ENCODE results near the gene PNPLA7. TPM values are rescaled to one million over a fixed set of nuclear protein-coding genes. Genes with fewer than 3 reads are reported as not detected.

The PNPLA7 gene
- total RNA-seq, 1 experiment from 2014 or later, result 1.8 TPM

DNA sequence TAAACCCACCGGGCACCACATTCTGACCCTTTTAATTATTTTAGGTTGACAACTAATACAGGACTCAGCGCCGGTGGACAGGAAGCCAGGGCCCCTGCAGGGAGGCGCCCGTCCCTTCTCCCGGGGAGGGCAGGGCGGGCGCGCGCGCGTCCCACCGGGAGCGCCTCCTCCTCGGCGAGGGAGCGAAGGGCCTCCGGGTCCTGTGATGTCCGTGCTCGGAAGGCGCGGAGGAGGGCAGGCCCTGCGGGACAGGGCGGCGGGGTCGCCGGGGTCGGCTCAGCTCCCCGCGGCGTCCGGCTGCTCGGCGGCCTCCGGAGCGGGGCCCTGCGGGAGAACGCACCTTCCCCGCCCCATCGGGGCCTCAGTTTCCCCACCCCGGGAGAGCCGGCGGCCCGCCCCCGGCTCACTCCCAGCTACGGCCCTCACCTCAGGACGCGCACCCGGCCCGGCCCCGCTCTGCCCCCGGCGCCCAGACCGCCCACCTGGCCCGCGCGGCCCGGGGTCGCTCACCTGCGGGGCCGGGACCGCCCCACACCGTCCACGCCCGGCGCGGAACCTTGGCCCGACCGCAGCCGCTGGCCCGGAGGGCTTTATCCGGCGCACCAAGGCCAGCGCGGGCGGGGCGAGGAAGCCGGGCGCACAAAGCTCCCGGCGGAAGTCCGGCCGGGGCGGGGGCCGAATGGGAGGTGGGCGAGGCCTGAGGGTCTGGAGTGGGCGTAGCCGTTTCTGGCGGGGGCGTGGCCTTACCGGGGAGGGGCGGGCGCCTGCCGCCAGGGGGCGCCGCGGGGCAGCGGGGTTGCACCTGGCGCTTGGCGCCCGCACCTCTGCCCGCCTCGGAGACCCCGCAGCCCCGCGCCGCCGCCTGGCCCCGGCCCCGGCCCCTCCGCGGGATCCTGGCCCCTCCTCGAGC is 127.3 kb downstream of the PNPLA7 start, which contains the start of the genes EXD3 and NOXA1:
Gene EXD3 (minus strand): TSS at position 559 of the 910 bp plus-strand sequence. CDS start 27,805 bp downstream, outside the sequence.
Gene NOXA1 (plus strand): TSS at position 790 of the 910 bp plus-strand sequence. CDS start 137 bp downstream, outside the sequence.
- Histone ChIP-seq H3K9me3 (ENCODE audit: control insufficient read depth in 1 of 2, insufficient read depth in 1 of 2, low read depth in 1 of 2, low read length in 2 of 2) (no peaks in the 10 kb centered on the region), H2AFZ (ENCODE audit: low read depth, low read length, poor library complexity, severe bottlenecking) (no peak within 1 kb of the TSS), H3K9me2 (ENCODE audit: insufficient read depth) (no peaks in the 10 kb centered on the region), H3K79me2 (ENCODE audit: insufficient read depth, low read length) (peaks cover 40% of the 10 kb centered on the region), H4K20me1 (ENCODE audit: insufficient read depth) (no peaks in the 10 kb centered on the region), H3K4me2 (ENCODE audit: low read length) (peak within 1 kb of the TSS; percentile 100), H3K27ac (ENCODE audit: low read depth, low read length) (peak within 1 kb of the TSS; percentile 99), H3K4me3 (replicated peaks in 1 of 2; ENCODE audit: low read depth in 1 of 2, low read length in 2 of 2) (peak within 1 kb of the TSS; percentile 74 to 79), H3K36me3 (ENCODE audit: control insufficient read depth in 1 of 2, insufficient read depth in 2 of 2, low read length in 2 of 2) (no peaks in the 10 kb centered on the region; a peak in 1 of 4 replicates), H3K27me3 (ENCODE audit: insufficient read depth, low read length) (no peaks in the 10 kb centered on the region), H3K4me1 (ENCODE audit: control insufficient read depth in 1 of 2, insufficient read depth in 2 of 2, low read length in 2 of 2) (peaks cover 21 to 29% of the 10 kb centered on the region in 2 experiments), H3K9ac (ENCODE audit: low read length) (peak within 1 kb of the TSS; percentile 92)
- ChIA-PET POLR2A (interaction anchor here (0.6 to 2.1 kb wide), 2 partner anchors 10 to 304 kb away, joined by 3 to 10 read pairs; no protein-coding TSS in a partner anchor), RAD21 (ENCODE audit: low non-redundant PET in 1 of 2, low total read pairs in 2 of 2, uncharacterized antibody in 2 of 2, unreplicated experiment in 2 of 2) (interaction anchor here (0.6 to 1.3 kb wide), 5 partner anchors 14 to 145 kb away, joined by 3 to 14 read pairs (median 6); partner anchors contain the start of gene TOR4A (in 1 of the 2)), CTCF (interaction anchor here (0.6 to 2.1 kb wide), 16 partner anchors 11 to 346 kb away, joined by 3 to 10 read pairs (median 5); partner anchors contain the start of genes MAN1B1, NRARP and UAP1L1)
- TF ChIP-seq YY1 (IDR thresholded peaks at IDR 0.05; ENCODE audit: extremely low read depth, insufficient replicate concordance, low read depth, low read length) (peak; percentile 86), EGR1 (IDR thresholded peaks at IDR 0.05; ENCODE audit: low read depth) (no peak), SIN3A (IDR thresholded peaks at IDR 0.05; ENCODE audit: low read depth) (no peak), TCF7L2 (IDR thresholded peaks at IDR 0.05; ENCODE audit: borderline replicate concordance, extremely low read depth, insufficient read depth, insufficient read length) (peak; percentile 92), EZH2 (IDR thresholded peaks at IDR 0.05) (no peak), JUND (IDR thresholded peaks at IDR 0.05) (no peak), POLR2AphosphoS5 (IDR thresholded peaks at IDR 0.05; ENCODE audit: low read depth, low read length) (peak; percentile 67), ZFX (IDR thresholded peaks at IDR 0.05) (peak; percentile 90), EZH2phosphoT487 (IDR thresholded peaks at IDR 0.05; ENCODE audit: borderline replicate concordance) (no peak)
- TF ChIP-seq, protein P1, sequence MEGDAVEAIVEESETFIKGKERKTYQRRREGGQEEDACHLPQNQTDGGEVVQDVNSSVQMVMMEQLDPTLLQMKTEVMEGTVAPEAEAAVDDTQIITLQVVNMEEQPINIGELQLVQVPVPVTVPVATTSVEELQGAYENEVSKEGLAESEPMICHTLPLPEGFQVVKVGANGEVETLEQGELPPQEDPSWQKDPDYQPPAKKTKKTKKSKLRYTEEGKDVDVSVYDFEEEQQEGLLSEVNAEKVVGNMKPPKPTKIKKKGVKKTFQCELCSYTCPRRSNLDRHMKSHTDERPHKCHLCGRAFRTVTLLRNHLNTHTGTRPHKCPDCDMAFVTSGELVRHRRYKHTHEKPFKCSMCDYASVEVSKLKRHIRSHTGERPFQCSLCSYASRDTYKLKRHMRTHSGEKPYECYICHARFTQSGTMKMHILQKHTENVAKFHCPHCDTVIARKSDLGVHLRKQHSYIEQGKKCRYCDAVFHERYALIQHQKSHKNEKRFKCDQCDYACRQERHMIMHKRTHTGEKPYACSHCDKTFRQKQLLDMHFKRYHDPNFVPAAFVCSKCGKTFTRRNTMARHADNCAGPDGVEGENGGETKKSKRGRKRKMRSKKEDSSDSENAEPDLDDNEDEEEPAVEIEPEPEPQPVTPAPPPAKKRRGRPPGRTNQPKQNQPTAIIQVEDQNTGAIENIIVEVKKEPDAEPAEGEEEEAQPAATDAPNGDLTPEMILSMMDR (IDR thresholded peaks at IDR 0.05 in 2 of 3, conservative IDR thresholded peaks at IDR 0.05 in 1 of 3; ENCODE audit: borderline replicate concordance in 1 of 3, insufficient read depth in 1 of 3, low read depth in 2 of 3, low read length in 2 of 3), result peak in 2 of 3 experiments; percentile 46 to 72; a peak in 4 of 6 replicates
- TF ChIP-seq, protein P2, sequence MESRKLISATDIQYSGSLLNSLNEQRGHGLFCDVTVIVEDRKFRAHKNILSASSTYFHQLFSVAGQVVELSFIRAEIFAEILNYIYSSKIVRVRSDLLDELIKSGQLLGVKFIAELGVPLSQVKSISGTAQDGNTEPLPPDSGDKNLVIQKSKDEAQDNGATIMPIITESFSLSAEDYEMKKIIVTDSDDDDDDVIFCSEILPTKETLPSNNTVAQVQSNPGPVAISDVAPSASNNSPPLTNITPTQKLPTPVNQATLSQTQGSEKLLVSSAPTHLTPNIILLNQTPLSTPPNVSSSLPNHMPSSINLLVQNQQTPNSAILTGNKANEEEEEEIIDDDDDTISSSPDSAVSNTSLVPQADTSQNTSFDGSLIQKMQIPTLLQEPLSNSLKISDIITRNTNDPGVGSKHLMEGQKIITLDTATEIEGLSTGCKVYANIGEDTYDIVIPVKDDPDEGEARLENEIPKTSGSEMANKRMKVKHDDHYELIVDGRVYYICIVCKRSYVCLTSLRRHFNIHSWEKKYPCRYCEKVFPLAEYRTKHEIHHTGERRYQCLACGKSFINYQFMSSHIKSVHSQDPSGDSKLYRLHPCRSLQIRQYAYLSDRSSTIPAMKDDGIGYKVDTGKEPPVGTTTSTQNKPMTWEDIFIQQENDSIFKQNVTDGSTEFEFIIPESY (IDR thresholded peaks at IDR 0.05; ENCODE audit: extremely low read depth, insufficient replicate concordance, low read length), result no peak
- ATAC-seq, result peak; percentile 79
- intact Hi-C loops (cut with micrococcal nuclease), result loop anchor here (5.0 kb wide), 1 partner anchor 131 kb away; no protein-coding TSS in a partner anchor
- no TSS peak for BruUV-seq (replicated peaks)
- peak; percentile 86 for DNase-seq (ENCODE audit: low read depth, low spot score)
